H7 (cell line): ENCODE data around the gene USP32. TPM values are rescaled to one million over a fixed set of nuclear protein-coding genes. Genes with fewer than 3 reads are reported as not detected.
A peak's percentile ranks its signal among the peaks of the same experiment; 100 is the strongest.
"Not testable (repeated sequence)": the region's sequence is repeated elsewhere in the genome, so short reads cannot be mapped to it uniquely, and the experiment has no call there.

ENCODE experiments used
- DNase-seq: peaks from one replicate; pipeline ENCODE4 v3.0.0; 2012
- H3K27me3 ChIP-seq: 2 replicates; pipeline ENCODE4 v1.6.0; 2011; ENCODE audit warnings: mild to moderate bottlenecking, low read length; ENCODE audit not compliant: control insufficient read depth, insufficient read depth
- H3K36me3 ChIP-seq: replicated peaks from 2 replicates; pipeline ENCODE4 v1.5.1; 2011; ENCODE audit warnings: low read length; ENCODE audit not compliant: control insufficient read depth, insufficient read depth
- H3K4me3 ChIP-seq: 2 replicates; pipeline ENCODE4 v1.5.1; 2011; ENCODE audit warnings: low read depth, mild to moderate bottlenecking, control low read depth, low read length, moderate library complexity; ENCODE audit not compliant: insufficient read depth
- total RNA-seq: library from RNA; depleted of rRNA; stranded (reverse); fragments of >200 nt; shearing (Covaris generic); gene quantifications from 2 replicates; pipeline ENCODE4 v1.2.3, GENCODE V29; 2014

USP32 gene
- total RNA-seq, 1 experiment from 2014 or later, result 60.2 TPM

- no peaks in the 10 kb centered on the region for H3K27me3 ChIP-seq
- DNase-seq, result no peak
- no peak overlapping the region for H3K4me3 ChIP-seq
- H3K36me3 ChIP-seq, result peaks cover 2% of the 10 kb centered on the region
Measured at GRCh38 chr17:60253048-60253447, 138.9 kb downstream of the USP32 start.

GRCh38 chr17:60252459-60252858 is 139.5 kb downstream of the USP32 start:
- Histone ChIP-seq H3K27me3 (no peaks in the 10 kb centered on the region), H3K4me3 (no peak overlapping the region), H3K36me3 (peaks cover 2% of the 10 kb centered on the region)
- no peak for DNase-seq

- DNase-seq, result no peak
- Histone ChIP-seq H3K4me3 (no peak overlapping the region), H3K27me3 (no peaks in the 10 kb centered on the region), H3K36me3 (peaks cover 2% of the 10 kb centered on the region)
Measured at GRCh38 chr17:60249290-60249826, 142.6 kb downstream of the USP32 start.

DNA sequence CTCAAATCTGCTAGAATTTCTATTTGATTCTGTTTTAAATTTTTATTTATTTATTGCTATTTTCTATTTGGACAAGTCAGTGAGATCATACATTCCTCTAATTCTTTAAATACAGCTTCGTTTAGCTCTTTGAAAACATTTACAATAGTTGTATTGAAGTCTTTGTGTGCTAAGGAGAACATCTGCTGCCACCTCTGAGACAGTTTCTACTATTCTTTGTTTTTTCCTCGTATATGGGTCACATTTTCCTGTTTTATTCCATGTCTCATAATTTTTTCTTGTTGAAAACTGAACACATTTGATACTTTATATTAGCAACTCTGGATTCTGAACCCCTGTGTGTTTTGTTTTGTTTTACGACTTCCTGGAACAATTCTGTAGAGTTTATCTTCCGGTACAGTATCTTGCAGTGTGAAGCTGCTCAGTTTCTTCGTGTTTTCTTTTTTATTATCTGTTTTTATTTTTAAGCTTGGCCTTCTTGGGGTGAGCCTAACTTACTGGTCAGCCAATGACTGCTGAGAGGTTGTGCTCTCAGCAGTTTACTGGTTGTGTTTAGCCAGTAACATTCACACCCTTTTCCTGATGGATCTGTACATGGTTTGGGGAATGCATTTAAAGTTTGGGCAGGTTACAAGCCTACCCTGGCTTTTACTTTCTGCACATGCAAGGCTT is 143.2 kb downstream of the USP32 start:
- no peak overlapping the region for H3K4me3 ChIP-seq

GRCh38 chr17:60247836-60248461 is 144.0 kb downstream of the USP32 start:
- DNase-seq, result no peak
- H3K27me3 ChIP-seq, result no peaks in the 10 kb centered on the region
- no peak overlapping the region for H3K4me3 ChIP-seq
- H3K36me3 ChIP-seq, result peaks cover 2% of the 10 kb centered on the region

More for the DNA sequence above, 143.2 kb downstream of the USP32 start:
- DNase-seq, result no peak
- peaks cover 2% of the 10 kb centered on the region for H3K36me3 ChIP-seq
- no peaks in the 10 kb centered on the region for H3K27me3 ChIP-seq

GRCh38 chr17:60244656-60245055 is 147.3 kb downstream of the USP32 start:
- DNase-seq, result no peak
- H3K27me3 ChIP-seq, result no peaks in the 10 kb centered on the region
- peaks cover 2% of the 10 kb centered on the region for H3K36me3 ChIP-seq
- H3K4me3 ChIP-seq, result no peak overlapping the region

DNA sequence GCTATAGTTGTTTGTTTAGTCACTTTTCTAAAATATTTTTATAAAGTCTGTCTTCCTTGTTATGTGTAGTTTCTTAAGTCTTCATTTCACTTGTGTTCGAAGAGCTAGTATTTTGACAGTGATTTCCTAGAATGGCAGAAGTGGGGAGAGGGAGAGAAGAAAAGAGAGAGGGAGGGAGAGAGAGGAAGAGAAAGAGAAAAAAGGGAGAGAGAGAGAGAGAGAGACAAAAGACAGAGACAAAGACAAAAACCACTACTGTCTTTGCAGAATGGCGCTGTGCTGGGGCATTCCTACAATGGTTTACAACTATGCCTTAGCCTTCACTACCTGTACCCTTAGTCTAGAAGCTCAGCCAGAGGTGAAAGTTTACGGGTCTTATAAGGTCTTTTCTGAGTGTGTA is 151.6 kb downstream of the USP32 start:
- DNase-seq, result no peak
- Histone ChIP-seq H3K36me3 (peaks cover 1% of the 10 kb centered on the region), H3K27me3 (no peaks in the 10 kb centered on the region), H3K4me3 (no peak overlapping the region)

DNA sequence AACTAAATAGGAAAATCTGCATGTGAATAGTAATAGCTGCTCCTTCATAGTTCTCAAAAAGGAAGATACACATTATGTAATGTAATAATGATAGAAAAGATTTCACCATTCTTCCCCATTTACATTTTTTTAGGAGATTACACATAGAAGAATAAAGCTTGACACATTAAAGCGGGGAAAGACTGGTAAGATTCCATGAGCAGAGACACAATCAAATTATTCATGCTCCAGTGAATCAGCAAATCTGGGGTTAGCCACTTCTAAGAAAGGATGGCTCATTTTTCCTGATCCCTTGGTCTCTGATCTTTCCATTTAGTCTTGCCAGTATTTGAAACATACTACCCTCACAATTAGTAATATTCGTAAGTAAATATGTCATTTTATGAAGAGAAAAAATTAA is 160.2 kb downstream of the USP32 start:
- H3K36me3 ChIP-seq, result peaks cover 3% of the 10 kb centered on the region
- DNase-seq, result no peak
- no peaks in the 10 kb centered on the region for H3K27me3 ChIP-seq
- H3K4me3 ChIP-seq, result no peak overlapping the region

DNA sequence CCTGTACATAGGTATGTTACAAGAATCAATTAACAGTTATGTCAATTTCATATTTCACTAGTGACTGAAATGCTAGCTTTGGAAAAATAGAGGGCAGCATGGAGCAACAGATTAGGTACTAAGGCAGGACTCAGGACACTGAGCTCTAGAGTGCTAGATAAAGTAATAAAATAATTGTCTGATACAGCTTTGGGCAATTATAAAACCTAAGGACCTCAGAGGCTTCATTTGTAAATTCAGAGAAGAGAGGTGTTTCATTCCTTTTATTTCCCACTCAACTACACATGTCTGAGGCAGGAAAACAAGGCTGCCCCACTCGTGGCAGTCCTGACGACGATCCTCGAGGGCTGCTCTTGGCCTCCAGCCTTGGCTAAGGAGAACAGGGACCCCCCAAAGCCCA is 160.7 kb downstream of the USP32 start:
- DNase-seq, result peak; percentile 21
- Histone ChIP-seq H3K27me3 (no peaks in the 10 kb centered on the region), H3K36me3 (peaks cover 3% of the 10 kb centered on the region), H3K4me3 (no peak overlapping the region)

GRCh38 chr17:60230358-60230757 is 161.6 kb downstream of the USP32 start:
- Histone ChIP-seq H3K36me3 (peaks cover 4% of the 10 kb centered on the region), H3K4me3 (no peak overlapping the region)

GRCh38 chr17:60229188-60229802 is 162.6 kb downstream of the USP32 start:
- DNase-seq, result no peak
- peaks cover 6% of the 10 kb centered on the region for H3K36me3 ChIP-seq
- H3K4me3 ChIP-seq, result no peak overlapping the region
- H3K27me3 ChIP-seq, result no peaks in the 10 kb centered on the region

More at GRCh38 chr17:60230358-60230757, 161.6 kb downstream of the USP32 start:
- no peak for DNase-seq
- no peaks in the 10 kb centered on the region for H3K27me3 ChIP-seq

DNA sequence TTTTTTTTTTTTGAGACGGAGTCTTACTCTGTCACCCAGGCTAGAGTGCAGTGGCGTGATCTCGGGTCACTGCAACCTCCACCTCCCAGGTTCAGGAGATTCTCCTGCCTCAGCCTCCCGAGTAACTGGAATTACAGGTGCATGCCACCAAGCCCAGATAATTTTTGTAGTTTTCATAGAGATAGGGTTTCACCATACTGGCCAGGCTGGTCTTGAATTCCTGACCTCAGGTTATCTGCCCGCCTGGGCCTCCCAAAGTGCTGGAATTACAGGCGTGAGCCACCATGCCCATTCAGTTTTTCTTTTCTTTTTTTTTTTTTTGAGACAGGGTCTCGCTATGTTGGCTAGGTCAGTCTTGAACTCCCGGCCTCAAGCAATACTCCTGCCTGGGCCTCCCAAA is 164.7 kb downstream of the USP32 start:
- peaks cover 12% of the 10 kb centered on the region for H3K36me3 ChIP-seq
- not testable (repeated sequence) for H3K27me3 ChIP-seq, DNase-seq, H3K4me3 ChIP-seq

GRCh38 chr17:60224064-60224463 is 167.9 kb downstream of the USP32 start:
- Histone ChIP-seq H3K27me3 (no peaks in the 10 kb centered on the region), H3K36me3 (peaks cover 16% of the 10 kb centered on the region), H3K4me3 (no peak overlapping the region)
- no peak for DNase-seq

DNA sequence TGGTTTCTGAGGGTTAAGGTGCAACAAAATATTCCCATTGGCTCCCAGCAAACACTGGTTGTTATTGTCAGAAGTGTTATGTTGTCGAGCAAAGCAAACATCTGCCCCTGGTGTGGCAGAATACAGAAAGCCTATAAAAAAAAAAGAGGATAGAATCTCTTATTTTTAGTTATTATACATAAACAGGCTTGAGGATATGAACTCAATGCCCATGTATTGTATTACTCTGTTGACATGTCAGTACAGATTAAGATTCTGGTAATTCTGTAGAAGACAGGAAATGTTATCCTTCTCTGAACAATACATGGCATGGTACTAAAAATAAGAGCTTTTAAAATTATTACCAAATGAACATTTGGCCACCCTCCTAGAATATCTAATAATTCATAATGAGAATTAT is 168.5 kb downstream of the USP32 start:
- H3K36me3 ChIP-seq, result peaks cover 16% of the 10 kb centered on the region
- H3K4me3 ChIP-seq, result no peak overlapping the region
- no peaks in the 10 kb centered on the region for H3K27me3 ChIP-seq
- DNase-seq, result no peak

- H3K4me3 ChIP-seq, DNase-seq, H3K36me3 ChIP-seq, H3K27me3 ChIP-seq: not testable (repeated sequence)
Measured at GRCh38 chr17:60218774-60219173, 173.2 kb downstream of the USP32 start.
